H1 (cell line): ENCODE results near the gene ZBTB24. TPM values are rescaled to one million over a fixed set of nuclear protein-coding genes. Genes with fewer than 3 reads are reported as not detected.

Experiments
- RAD21 ChIP-seq, 2 experiments: IDR thresholded peaks in 1 of 2; conservative IDR thresholded peaks in 1 of 2; 2 replicates each; pipeline ENCODE4 v1.6.1; 2011; ENCODE audit warnings: low read depth in 2 of 2, low read length in 2 of 2, improper control_type of control experiment in 1 of 2, inconsistent platforms in 1 of 2, mild to moderate bottlenecking in 1 of 2, moderate library complexity in 1 of 2
- polyA plus RNA-seq, 7 experiments: library from polyadenylated mRNA; depleted of rRNA in 3 of 7; stranded (reverse) in 5 of 7; unstranded in 2 of 7; fragments of >200 nt in 5 of 7; fragments of 200-250 nt in 2 of 7; gene quantifications; 1 replicate in 5 of 7; 2 replicates in 1 of 7; 4 replicates in 1 of 7; pipeline versions ENCODE4 v1.2.1 to v1.2.3, GENCODE V29; 2011 to 2013; ENCODE audit warnings: missing spikeins in 2 of 7, mixed read lengths in 2 of 7
- total RNA-seq: library from RNA; stranded (reverse); fragmentation: NEBNext Ultra II Directional; extraction: Animal tissue kit (Norgen Biotek cat#: 25700); gene quantifications from 2 replicates; pipeline ENCODE4 v1.2.1, GENCODE V29; 2021

The ZBTB24 gene
- total and polyA plus RNA-seq, 2 of the 8 experiments (the other 6 are each of a cell fraction or from before 2014, with no cell fraction given) = 7.5 to 21.0 TPM

- TF ChIP-seq RAD21 (IDR thresholded peaks at IDR 0.05 in 1 of 2, conservative IDR thresholded peaks at IDR 0.05 in 1 of 2; ENCODE audit: low read depth in 2 of 2, low read length in 2 of 2) = no peak
These were observed 33.8 kb downstream of the ZBTB24 start (continued) for GRCh38 chr6:109449064-109449794.
